IPS-11a (cell line): ENCODE measurements around the gene LONP1.
"Not testable (repeated sequence)": the region's sequence is repeated elsewhere in the genome, so short reads cannot be mapped to it uniquely, and the experiment has no call there.

ENCODE experiments used
- H3K4me3 ChIP-seq: one replicate; pipeline ENCODE4 v1.5.1; 2013; ENCODE audit warnings: low read depth, low read length, control low read depth

Gene LONP1

GRCh38 chr19:5711713-5712161, 8.2 kb downstream of the LONP1 start:
- no peak overlapping the region for H3K4me3 ChIP-seq

- no peak overlapping the region for H3K4me3 ChIP-seq
These were observed 8.9 kb downstream of the LONP1 start for GRCh38 chr19:5711025-5711424.

DNA sequence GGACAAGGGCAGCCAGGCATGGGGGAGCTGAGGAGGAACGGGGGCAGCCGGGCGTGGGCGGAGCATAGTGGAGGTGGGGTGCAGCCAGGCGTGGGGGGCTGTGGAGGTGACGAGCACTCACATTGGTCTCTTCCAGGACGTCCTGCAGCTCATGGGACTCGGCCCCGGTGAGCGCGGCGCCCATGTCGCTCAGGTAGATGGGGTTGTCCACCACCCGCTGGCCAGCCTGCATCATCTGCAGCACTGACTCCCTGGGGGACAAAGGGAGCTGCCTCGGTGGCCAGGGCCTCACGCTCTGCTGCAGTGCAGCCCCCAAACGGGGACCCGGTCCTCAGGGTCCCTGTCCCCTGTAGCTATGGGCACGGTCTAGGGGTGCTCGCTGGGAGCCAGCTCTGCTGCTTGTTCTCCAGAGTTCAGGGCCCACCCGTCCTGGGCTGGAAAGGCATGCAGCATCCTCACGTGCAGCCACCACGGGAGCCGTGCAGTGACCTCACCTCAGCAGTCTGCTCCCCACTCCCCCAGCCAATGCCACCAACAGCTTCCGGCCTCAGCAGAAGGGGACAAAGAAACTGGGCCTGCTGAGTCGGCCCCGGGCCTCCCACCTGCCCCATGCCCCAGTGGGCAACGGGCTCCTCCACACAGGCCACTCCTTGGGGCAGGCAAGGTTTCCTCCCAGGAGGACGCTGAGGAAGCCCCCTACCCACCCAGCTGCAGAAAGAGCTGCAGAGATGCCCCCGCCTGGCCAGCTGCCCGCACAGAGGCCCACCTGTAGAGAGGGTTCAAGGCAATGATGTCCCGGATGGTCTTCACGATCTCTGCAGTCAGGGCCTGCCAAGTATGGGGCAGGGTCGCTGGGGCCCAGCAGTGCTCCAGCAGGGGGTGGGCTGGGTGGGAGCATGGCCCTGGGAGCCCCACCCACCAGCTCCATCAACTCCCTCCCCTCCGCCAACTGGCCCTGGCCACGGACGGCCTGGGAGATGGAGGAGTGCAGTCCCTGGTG, 12.1 kb downstream of the LONP1 start:
- no peak overlapping the region for H3K4me3 ChIP-seq

- no peak overlapping the region for H3K4me3 ChIP-seq
These were observed 12.9 kb downstream of the LONP1 start for GRCh38 chr19:5706876-5707573.

DNA sequence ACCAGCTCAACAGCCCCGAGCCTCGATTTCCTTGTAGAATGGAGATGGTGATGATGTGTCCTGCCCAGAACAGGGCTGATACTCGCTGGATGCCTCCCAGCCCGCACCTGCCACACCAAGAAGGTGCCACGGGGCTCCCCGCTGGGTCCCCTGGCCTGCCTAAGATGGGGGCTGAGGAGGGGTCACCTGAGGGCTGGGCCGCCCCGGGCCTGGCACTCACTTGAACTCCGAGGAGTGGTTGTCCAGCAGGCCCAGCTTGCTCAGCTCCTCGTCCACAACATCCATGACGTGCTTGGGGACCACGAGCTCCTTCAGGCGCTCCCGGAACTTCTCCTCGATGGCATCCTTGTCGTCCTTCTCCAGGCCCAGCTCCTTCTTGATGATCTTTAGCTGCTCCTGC, 14.4 kb downstream of the LONP1 start:
- H3K4me3 ChIP-seq: no peak overlapping the region

GRCh38 chr19:5703819-5704818, 15.8 kb downstream of the LONP1 start:
- no peak overlapping the region for H3K4me3 ChIP-seq

GRCh38 chr19:5702053-5702410, 17.9 kb downstream of the LONP1 start:
- H3K4me3 ChIP-seq: not testable (repeated sequence)

GRCh38 chr19:5700455-5701092, 19.4 kb downstream of the LONP1 start:
- H3K4me3 ChIP-seq: no peak overlapping the region

- no peak overlapping the region for H3K4me3 ChIP-seq
These were observed 21.1 kb downstream of the LONP1 start for GRCh38 chr19:5698635-5699422.

GRCh38 chr19:5697890-5698634, 21.9 kb downstream of the LONP1 start:
- no peak overlapping the region for H3K4me3 ChIP-seq

DNA sequence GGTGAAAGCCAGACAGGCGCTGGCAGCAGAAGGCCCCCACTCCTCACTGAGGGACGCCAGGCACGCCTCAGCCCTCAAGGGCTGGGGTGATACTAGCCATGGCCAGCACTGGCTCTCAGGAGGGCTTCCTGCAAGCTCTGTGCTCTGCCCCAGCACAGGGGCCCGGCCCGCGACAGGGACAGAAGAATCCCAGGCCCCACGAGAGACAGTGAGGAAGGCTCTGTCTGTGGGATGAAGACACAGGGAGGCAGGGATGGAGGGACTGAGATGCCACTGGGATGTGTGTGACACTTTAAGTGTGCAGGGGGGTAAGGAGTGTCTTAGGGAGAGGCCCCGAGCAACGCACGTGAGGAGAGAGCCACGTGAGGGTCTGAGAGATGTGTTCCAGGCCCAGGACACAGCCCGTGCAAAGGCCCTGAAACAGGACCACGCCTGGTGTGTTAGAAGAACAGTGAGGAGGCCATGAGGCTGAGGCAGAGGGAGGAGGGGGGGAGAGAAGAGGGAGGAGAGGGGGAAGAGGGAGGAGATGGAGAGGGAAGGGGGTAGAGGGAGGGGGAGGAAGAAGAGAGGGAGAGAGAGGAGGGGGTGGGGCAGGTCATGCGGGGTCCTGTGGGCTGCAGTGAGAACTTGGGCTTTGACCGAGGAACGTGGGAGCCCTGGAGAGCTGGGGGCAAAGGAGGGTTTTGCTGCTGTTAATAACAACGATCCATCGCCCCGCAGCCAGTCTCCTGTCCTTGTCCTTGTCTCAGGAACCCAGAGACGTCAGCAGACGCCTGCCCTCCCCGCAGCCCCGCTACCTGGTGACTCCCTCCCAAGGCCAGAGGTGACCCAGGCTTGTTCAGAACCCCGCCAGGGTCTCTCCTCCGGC, 22.7 kb downstream of the LONP1 start:
- no peak overlapping the region for H3K4me3 ChIP-seq

- no peak overlapping the region for H3K4me3 ChIP-seq
These were observed 23.5 kb downstream of the LONP1 start for GRCh38 chr19:5696196-5697021.

- H3K4me3 ChIP-seq: no peak overlapping the region
These were observed 24.2 kb downstream of the LONP1 start for GRCh38 chr19:5695649-5696195.

GRCh38 chr19:5694956-5695648, 24.8 kb downstream of the LONP1 start:
- no peak overlapping the region for H3K4me3 ChIP-seq

DNA sequence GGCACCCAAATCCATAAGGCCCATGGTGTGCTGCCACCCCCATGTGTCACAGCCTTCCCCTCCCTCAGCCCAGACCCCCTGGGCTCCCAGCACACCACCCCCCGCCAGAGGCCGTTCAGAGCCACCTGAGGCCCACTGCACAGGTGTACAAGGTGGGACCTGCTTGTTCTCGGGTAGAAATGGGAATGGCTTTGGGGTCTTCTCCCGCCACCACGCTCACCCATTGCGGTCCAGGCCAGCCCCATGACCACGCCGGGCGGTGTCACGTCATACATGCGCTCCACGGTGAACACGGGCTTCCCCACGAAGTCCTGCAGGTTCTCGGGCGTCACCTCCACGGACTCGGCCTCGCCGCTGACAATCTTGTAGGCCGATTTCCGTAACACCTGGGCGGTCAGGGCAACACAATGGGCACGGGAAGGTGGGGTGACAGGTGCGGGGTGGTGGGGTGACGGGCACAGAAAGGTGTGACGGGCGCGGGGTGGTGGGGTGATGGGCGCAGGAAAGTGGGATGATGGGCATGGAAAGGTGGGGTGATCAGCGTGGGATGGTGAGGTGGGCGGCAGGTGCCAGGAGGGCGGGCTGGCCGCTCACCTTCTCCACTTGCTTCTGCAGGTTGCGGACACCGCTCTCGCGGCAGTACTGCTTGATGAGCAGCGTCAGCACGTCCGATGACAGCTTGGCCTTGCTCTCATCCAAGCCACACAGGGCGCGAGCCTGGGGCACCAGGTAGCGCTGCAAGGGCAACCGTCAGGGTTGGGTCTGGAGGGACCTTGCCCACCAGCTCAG, 25.6 kb downstream of the LONP1 start:
- no peak overlapping the region for H3K4me3 ChIP-seq
